Limb (tissue), 2 donors: ENCODE measurements around the gene ADORA2A.

Source experiments
- DNase-seq, 2 donors: peaks; one replicate each; pipeline ENCODE4 v3.0.0-alpha.2; 2016; ENCODE audit errors: extremely low spot score in 2 of 2

The ADORA2A gene

GRCh38 chr22:24403346-24403745 is 24.1 kb upstream of the ADORA2A start:
- DNase-seq = no peak

- no peak for DNase-seq
Observed at GRCh38 chr22:24404561-24405275, 22.7 kb upstream of the ADORA2A start.

- DNase-seq = no peak
Observed at GRCh38 chr22:24405631-24406321, 21.6 kb upstream of the ADORA2A start.

GRCh38 chr22:24406322-24407277 is 20.8 kb upstream of the ADORA2A start:
- DNase-seq = no peak

- DNase-seq = peak in 1 of 2 donors; percentile 37
Observed at GRCh38 chr22:24407278-24407665, 20.1 kb upstream of the ADORA2A start.

- DNase-seq = no peak
Observed at GRCh38 chr22:24407884-24408283, 19.5 kb upstream of the ADORA2A start.

GRCh38 chr22:24408630-24409029 is 18.8 kb upstream of the ADORA2A start:
- DNase-seq = no peak

GRCh38 chr22:24409707-24410106 is 17.7 kb upstream of the ADORA2A start:
- no peak for DNase-seq

- DNase-seq = no peak
Observed at GRCh38 chr22:24410110-24410856, 17.1 kb upstream of the ADORA2A start.

GRCh38 chr22:24411256-24412004 is 16.0 kb upstream of the ADORA2A start:
- no peak for DNase-seq

GRCh38 chr22:24412274-24412673 is 15.1 kb upstream of the ADORA2A start:
- no peak for DNase-seq

- no peak for DNase-seq
Observed at GRCh38 chr22:24413271-24413670, 14.1 kb upstream of the ADORA2A start.

- no peak for DNase-seq
Observed at GRCh38 chr22:24413736-24414385, 13.5 kb upstream of the ADORA2A start.

GRCh38 chr22:24414523-24414922 is 12.9 kb upstream of the ADORA2A start:
- DNase-seq = no peak

- no peak for DNase-seq
Observed at GRCh38 chr22:24414984-24415945, 12.1 kb upstream of the ADORA2A start.

GRCh38 chr22:24416095-24416494 is 11.3 kb upstream of the ADORA2A start:
- peak in 1 of 2 donors; percentile 36 for DNase-seq

GRCh38 chr22:24416611-24417010 is 10.8 kb upstream of the ADORA2A start:
- no peak for DNase-seq

- no peak for DNase-seq
Observed at GRCh38 chr22:24417200-24417599, 10.2 kb upstream of the ADORA2A start.
